ENCODE data around the gene MAPKAP1.

Gene MAPKAP1

DNA sequence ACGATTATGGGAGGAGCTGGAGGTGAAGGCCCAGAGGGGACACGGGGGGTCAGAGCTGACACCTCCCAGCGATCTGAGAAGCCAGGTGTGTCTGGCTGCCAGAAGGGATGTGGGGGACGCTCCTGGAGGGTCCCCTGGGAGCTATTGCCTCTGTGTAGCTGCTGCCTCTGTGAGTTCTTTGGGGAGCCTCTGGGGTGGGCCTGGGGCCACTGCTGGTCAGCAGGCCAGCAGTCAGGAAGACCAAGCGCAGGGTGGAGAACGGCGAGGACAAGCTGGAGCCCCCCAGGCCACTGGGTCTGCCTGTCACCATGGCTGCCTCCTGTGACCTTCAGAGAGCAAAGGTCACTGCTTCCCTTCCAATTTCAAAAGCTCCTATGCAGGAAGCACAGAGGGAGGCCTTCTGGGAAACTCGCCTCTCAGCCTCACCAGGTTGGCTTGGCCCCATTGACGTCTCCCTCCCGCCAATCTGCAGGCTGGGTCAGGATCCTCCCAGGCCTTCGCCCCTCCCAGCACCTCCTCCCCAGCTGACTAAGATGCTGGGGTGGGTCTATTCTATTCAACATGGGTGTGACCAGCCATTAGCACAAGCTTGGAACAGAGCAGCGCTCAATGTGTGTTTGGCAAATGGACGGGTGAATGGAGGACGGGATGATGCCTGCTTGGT is 319.0 kb downstream of the MAPKAP1 start:
- Histone ChIP-seq H3K4me1 (ENCODE audit: insufficient read depth, low read length) (no peaks in the 10 kb centered on the region), H3K4me3 (ENCODE audit: low read depth in 1 of 2, low read length in 2 of 2) (no peak overlapping the region), H3K27me3 (ENCODE audit: insufficient read depth, low read length, poor library complexity) (no peaks in the 10 kb centered on the region), H4K20me1 (ENCODE audit: insufficient read depth, low read length) (no peaks in the 10 kb centered on the region), H3K9ac (ENCODE audit: low read depth, low read length) (no peak overlapping the region), H2AFZ (ENCODE audit: low read depth, low read length) (no peak overlapping the region), H3K9me3 (ENCODE audit: insufficient read depth, low read length, severe bottlenecking) (no peaks in the 10 kb centered on the region), H3K27ac (ENCODE audit: low read length) (no peak overlapping the region), H3K4me2 (ENCODE audit: insufficient read depth, low read length) (no peak overlapping the region), H3K36me3 (ENCODE audit: insufficient read depth, low read length) (no peaks in the 10 kb centered on the region), H3K79me2 (ENCODE audit: insufficient read depth, low read length) (no peaks in the 10 kb centered on the region)
- DNase-seq (no peak), ATAC-seq (ENCODE audit: insufficient read depth, low read depth) (no peak)
- no peak for TF ChIP-seq EZH2 (IDR thresholded peaks at IDR 0.05; ENCODE audit: borderline replicate concordance, low read depth, low read length, severe bottlenecking)
- TF ChIP-seq, protein P1, sequence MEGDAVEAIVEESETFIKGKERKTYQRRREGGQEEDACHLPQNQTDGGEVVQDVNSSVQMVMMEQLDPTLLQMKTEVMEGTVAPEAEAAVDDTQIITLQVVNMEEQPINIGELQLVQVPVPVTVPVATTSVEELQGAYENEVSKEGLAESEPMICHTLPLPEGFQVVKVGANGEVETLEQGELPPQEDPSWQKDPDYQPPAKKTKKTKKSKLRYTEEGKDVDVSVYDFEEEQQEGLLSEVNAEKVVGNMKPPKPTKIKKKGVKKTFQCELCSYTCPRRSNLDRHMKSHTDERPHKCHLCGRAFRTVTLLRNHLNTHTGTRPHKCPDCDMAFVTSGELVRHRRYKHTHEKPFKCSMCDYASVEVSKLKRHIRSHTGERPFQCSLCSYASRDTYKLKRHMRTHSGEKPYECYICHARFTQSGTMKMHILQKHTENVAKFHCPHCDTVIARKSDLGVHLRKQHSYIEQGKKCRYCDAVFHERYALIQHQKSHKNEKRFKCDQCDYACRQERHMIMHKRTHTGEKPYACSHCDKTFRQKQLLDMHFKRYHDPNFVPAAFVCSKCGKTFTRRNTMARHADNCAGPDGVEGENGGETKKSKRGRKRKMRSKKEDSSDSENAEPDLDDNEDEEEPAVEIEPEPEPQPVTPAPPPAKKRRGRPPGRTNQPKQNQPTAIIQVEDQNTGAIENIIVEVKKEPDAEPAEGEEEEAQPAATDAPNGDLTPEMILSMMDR (IDR thresholded peaks at IDR 0.05; ENCODE audit: borderline replicate concordance, extremely low read depth, low read length, poor library complexity, severe bottlenecking), result no peak

Data from DND-41 (cell line).